Measurements from ENCODE around the gene PTPRU.
"Not testable (repeated sequence)": the region's sequence is repeated elsewhere in the genome, so short reads cannot be mapped to it uniquely, and the experiment has no call there.

PTPRU gene

GRCh38 chr1:29222260-29222659 is 14.1 kb upstream of the PTPRU start:
- DNase-seq (ENCODE audit: low read depth) = not testable (repeated sequence)

DNA sequence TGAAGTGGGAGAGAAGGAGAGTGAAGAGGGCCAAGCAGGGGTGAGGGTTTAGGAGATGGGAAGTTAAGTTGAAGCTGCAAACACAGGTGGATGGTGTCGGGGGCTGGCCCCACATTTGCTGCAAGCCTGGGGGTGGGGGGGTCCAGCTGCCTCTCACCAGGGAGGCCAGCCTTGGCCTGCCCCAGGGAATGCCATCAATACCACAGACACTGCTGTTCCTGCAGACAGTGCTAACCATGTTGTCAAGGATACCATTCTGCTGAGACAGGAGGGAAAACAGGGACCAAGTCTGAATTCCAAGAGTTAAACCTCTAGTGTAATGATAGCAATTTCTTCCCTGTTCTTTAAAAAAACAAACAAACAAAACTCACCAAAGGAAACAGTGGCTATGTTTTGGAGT is 13.6 kb upstream of the PTPRU start:
- peak; percentile 13 for DNase-seq (ENCODE audit: low read depth)

DNA sequence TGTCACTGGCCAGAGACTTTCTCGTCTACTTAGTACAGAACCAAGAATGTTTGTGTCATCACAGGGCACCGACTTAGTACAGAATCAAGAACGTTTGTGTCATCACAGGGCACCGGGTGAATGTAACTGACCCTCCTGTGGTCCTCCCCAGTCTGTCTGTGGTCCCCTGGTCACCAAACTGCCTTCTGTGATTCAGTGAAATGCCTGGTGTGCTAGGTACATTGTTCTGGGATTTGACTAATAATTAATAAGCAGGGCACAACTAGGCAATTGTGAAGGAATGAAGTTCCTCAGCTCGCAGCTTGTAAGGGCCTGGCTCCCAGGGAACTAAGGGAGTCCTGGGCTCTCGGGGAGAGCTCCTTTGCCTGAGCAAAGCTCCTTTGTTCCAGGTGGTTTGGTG is 12.8 kb upstream of the PTPRU start:
- DNase-seq (ENCODE audit: low read depth) = no peak

GRCh38 chr1:29224356-29224837 is 11.9 kb upstream of the PTPRU start:
- no peak for DNase-seq (ENCODE audit: low read depth)

DNA sequence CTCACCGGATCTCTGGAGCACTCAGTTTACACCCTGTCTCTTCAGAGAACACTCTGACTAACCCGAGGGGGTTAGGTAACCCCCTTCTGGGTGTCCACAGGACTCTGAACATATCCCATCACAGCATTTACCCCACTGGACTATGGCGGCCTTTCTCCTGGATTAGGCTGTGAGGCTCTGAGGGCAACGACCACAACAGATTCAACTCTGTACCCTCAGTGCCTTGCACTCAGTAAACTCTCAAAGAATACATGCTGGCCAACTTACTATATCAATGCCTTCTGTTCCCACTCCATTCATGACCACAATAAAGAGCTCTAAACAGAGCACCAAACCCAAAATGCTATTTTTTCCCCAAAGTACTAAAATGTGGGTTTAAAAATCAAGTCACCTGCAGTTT is 11.0 kb upstream of the PTPRU start:
- DNase-seq (ENCODE audit: low read depth) = no peak

DNA sequence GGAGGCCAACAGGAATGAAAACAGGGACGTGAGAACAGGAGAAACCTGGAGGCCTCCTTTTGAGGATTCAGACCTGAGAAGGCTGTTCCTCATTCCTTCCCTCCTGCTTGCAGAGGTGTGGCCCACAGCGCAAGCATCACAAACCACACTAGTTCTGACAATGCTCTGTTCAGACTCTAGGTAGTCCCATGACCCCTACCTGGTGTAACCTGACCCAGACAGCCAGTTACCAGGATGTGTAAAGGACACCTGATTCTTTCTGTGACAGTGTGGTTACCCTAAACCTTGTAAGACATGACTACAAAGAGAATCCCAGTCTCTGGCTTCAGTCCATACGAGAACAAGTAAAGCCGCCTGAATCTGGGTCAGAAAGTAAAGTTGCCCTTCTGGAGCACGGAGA is 8.8 kb upstream of the PTPRU start:
- no peak for DNase-seq (ENCODE audit: low read depth)

DNA sequence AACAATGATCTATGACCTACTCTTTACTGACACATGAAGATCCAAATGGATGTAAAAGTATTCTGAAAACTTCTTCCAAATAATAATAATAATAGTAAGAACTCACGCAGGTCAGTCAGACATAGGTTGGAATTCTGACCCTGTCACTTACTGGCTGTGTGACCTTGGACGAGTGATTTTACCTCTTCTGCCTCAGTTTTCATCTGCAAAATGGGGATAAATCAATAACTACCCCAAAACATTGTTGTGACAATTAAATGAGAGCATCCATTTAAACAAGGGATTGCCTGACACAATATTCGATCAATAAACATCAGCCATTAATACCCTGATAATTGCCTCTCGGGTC is 6.1 kb upstream of the PTPRU start:
- DNase-seq (ENCODE audit: low read depth) = no peak

- peak; percentile 91 for DNase-seq (ENCODE audit: low read depth)
Observed at GRCh38 chr1:29230553-29231378, 5.6 kb upstream of the PTPRU start, which contains the start of gene MECR. TSS of gene MECR (minus strand) at chr1:29230934. CDS start at chr1:29230906, 28 bp downstream.

DNA sequence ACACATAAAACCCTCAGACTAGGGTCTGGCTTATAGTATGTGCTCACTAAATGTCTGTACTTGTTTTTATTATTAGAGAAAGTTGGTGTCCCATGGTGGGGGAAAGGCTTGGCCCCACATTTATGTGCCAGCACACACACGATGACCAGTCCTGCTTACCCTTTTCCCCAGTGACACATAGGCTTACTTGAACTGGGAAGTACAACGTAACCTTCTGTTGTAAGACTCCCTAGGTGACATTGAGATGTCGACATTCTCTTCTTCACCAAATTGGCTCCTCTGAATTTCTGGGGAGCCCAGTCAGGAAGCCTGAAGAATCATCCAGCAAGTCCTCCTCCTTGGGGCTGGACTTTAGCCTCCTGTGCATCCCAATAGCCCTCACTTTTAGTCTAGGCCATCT is 3.9 kb upstream of the PTPRU start:
- DNase-seq (ENCODE audit: low read depth) = no peak

GRCh38 chr1:29233693-29234092 is 2.6 kb upstream of the PTPRU start:
- no peak for DNase-seq (ENCODE audit: low read depth)

DNA sequence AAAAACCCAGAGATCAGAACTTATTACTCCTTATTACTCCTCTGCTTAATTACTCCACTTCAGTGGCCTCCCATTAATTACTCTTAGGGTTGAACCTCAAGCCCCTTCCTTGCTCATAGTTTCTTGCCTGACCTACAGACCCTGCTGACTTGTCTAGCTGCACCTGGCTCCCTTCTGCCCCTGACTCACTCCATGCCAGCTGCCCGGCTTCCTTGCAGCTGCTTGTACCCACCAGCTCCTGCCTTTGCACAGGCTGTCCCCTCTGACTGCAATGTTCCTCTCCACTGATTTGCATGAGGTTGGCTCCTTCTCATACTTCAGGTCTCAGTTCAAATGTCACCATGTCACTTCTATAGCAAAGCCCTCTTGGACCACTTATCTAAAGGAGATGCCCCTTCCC is 1.9 kb upstream of the PTPRU start:
- DNase-seq (ENCODE audit: low read depth) = no peak

- not testable (repeated sequence) for DNase-seq (ENCODE audit: low read depth)
Observed at GRCh38 chr1:29234881-29235280, 1.4 kb upstream of the PTPRU start.

GRCh38 chr1:29236712-29237128 is 398 bp downstream of the PTPRU start:
- peak; percentile 39 for DNase-seq (ENCODE audit: low read depth)

GRCh38 chr1:29237129-29237821 is 953 bp downstream of the PTPRU start:
- peak; percentile 51 for DNase-seq (ENCODE audit: low read depth)

- DNase-seq (ENCODE audit: low read depth) = peak; percentile 43
Observed at GRCh38 chr1:29237852-29238619, 1.7 kb downstream of the PTPRU start.

DNA sequence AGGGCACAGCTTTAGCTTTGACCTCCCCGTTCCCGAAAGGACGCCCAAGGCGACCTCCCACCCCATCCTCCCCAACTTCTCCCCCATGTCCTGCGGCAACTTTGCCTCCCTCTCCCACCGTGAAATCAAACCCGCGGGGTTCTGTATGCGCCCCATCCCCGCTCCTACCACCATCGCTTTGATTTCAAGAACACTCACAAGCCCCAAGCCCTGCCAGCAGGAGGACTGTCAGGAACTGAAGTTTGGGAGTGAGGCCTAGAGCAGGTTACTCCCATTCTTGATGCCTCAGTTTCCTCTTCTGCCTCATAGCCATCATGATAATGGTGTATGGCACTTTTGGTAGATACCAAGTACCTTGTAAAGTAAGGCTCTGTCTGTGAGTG is 2.3 kb downstream of the PTPRU start:
- DNase-seq (ENCODE audit: low read depth) = no peak

DNA sequence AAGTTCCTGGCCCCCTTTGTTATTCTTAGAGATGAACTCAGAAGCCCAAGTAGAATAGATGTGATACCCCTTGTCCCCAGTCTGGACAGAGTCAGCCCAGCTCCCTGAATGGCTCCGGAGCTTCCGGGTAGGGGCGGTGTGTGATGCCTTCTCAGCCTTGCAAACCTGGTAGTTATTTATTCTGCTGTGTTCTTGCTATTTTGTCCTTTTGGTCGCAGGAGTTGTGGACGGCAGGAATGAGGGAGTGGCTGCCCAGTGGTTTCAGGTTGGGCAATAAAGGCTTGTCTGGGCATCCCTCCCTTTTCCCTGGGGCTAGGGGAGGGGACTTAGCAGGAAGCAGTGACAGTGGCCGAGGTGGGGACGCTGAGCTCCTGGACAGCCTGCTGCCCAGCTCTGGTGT is 2.8 kb downstream of the PTPRU start:
- peak; percentile 21 for DNase-seq (ENCODE audit: low read depth)

- DNase-seq (ENCODE audit: low read depth) = no peak
Observed at GRCh38 chr1:29240400-29240837, 4.1 kb downstream of the PTPRU start.

DNA sequence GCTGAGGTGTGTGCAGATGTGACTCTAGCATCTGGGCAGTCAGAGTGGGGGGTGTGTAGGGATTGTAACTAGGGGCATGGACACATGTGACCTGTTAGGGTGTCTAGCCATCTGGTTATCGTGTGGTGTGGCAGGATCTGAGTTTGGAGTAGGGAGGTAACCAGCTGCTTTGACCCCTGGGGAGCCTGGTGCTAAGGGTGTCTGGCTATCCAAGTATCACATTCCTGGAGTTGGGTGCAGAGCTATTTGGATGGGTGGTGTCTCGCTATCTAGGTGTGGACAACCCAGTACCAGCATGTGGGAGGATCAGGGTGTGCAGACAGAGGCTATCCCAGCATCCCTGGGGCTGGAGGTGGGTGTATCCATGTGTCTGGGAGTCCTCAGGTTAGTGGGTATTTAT is 4.7 kb downstream of the PTPRU start:
- no peak for DNase-seq (ENCODE audit: low read depth)

DNA sequence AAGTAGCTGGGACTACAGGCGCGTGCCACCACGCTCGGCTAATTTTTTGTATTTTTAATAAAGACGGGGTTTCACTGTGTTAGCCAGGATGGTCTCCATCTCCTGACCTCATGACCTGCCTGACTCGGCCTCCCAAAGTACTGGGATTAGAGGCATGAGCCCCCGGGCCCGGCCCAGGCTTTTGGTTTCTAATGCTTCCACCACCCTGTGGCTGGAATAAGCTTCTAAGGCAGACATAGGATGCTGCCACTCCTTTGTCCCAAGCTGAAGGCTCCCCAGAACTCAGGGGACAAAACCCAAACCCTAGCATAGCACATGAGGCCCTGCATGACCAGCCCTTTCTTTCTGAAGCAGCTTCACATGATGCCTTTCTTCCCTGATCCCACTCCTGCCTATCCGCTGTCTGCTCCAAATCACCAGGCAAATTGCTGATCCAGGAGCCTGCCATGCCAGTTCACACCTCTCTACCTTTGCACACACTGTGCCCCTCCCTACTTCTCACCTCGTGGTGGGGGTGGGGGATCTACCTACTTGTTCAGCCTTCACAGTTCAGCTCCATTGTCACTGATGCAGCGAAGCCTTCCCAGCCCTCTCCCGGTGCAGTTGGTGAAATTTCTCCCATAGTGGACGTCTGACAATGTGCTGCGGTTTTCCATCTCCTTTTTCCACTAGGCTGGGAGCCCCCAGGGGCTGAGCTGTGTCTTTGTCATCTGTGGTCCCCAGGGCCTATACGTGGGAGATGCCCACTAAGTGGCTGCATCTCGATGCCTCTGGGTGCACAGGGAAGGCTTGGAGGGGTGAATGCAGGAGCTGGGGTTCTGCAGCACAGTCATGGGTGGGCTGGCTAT is 6.9 kb downstream of the PTPRU start:
- DNase-seq (ENCODE audit: low read depth) = no peak

GRCh38 chr1:29243871-29244200 is 7.5 kb downstream of the PTPRU start:
- DNase-seq (ENCODE audit: low read depth) = peak; percentile 82

- no peak for DNase-seq (ENCODE audit: low read depth)
Observed at GRCh38 chr1:29245261-29245660, 8.9 kb downstream of the PTPRU start.

Measured in iris pigment epithelial cell (primary cell).